ENCODE data around the gene CECR2.
"Not testable (repeated sequence)": the region's sequence is repeated elsewhere in the genome, so short reads cannot be mapped to it uniquely, and the experiment has no call there.

Gene CECR2

DNA sequence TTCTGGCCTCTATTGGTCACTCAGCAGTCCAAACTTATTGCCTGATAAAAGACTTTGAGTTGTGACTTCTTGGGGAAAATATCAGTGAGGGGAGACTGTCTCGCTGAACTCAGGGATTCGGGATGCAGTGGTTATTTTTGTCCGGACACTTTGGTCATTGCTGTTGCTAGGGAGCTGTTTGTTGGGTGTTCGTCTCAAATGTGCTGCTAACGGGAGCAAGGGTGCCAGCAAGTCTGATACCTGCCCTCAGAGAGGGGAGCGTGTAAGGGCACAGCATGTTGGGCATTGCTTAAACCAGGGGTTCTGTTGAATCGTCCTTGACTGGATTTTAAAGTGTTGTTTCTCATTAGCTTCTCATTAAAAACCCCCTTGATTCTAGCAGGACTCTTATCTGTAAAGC lies 144.8 kb downstream of the CECR2 start:
- DNase-seq (ENCODE audit: low spot score), result no peak

DNA sequence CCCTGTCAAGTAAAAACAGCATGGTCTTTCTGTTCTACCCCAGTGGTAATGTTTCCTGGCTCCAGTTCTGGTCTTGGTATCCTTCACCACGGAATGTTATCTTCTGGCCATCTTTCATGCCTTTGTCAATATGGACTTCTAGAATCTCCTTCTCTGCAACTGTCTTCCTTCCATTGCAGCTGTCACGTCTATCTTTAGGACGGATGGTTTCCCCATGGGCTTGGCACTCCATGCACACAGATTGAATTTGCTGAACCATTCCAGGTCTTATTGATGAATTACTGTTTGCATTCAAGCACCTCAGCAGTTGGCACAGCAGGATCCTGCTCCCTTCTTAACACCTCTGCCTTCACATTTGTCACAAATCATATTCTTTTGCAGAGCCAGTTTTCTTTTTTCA lies 149.1 kb downstream of the CECR2 start:
- no peak for DNase-seq (ENCODE audit: low spot score)

DNA sequence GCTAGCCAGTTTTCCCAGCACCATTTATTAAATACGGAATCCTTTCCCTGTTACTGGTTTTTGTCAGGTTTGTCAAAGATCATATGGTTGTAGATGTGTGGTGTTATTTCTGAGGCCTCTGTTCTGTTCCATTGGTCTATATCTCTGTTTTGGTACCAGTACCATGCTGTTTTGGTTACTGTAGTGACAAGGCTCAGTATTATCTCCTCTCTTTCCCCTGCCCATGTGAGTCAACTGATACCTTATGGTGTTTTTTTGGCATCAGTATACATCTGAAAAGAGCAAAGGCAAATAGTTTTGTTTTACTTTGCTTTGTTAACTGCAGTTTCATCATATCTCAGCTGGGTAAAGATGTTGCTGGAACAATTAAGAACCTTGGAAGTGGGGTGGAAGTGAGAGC lies 152.7 kb downstream of the CECR2 start:
- not testable (repeated sequence) for DNase-seq (ENCODE audit: low spot score)

DNA sequence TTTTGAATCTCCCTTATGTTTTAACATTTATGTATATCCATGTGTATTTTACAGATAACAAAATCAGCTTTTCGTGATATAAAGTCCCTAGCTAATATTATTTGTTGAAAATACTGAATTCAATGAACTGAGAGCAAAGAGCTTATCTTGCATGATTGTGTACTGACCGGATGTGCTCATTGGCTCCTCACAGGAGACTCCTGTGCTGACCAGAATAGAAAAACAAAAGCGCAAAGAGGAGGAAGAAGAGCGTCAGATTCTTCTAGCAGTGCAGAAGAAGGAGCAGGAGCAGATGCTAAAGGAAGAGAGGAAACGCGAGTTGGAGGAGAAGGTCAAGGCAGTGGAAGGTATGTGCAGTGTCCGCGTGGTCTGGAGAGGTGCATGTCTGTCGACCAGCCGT lies 154.7 kb downstream of the CECR2 start:
- no peak for DNase-seq (ENCODE audit: low spot score)

DNA sequence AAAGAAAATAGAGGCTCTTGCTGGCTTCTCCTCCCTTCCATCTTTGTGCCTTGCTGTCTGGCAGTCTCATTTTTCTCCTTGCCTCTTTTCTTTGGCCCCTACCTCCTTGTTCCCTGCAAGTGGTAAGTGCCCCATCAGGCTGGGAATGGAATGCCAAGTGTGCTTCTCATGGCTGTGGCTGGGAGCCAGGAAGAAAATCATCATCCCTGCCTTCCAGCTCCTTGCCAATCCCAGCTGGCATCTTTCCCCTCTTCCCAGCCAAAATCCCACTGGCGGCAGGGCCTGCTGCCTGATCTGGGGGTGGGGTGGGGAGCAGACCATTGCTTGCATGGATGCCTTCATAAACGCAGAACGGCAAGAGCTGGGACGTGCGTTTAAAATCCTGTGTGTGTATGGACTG lies 167.0 kb downstream of the CECR2 start:
- DNase-seq (ENCODE audit: low spot score), result no peak

DNA sequence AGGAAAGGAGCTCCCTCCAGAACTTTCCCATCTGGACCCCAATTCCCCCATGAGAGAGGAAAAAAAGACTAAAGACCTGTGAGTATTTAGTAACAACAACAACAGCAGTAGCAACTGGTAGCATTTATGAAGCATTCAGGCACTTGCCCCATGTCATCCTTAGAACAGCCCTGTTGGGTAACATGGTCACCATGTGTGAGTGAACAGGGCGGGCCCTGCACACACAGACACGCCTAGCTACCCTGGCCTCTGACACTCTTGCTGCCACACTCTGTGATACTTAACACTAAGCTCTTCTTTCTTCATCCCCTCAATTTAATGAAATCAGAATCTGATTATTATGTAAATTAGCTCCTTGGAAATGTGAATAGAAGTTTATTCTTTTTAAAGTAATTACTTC lies 167.9 kb downstream of the CECR2 start:
- no peak for DNase-seq (ENCODE audit: low spot score)

DNA sequence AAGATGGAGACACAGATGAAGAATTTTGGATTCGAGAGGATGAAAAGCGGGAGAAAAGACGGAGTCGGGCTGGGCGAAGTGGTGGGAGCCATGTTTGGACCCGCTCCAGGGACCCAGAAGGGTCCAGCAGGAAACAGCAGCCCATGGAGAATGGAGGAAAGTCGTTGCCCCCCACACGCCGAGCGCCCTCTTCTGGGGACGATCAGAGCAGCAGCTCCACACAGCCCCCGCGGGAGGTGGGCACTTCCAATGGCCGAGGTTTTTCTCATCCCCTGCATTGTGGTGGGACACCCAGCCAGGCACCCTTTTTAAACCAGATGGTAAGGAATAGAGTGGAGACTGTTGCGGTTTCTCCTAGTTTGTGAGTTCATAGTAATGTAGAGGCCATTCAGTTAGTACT lies 171.2 kb downstream of the CECR2 start:
- DNase-seq (ENCODE audit: low spot score), result peak; percentile 73

DNA sequence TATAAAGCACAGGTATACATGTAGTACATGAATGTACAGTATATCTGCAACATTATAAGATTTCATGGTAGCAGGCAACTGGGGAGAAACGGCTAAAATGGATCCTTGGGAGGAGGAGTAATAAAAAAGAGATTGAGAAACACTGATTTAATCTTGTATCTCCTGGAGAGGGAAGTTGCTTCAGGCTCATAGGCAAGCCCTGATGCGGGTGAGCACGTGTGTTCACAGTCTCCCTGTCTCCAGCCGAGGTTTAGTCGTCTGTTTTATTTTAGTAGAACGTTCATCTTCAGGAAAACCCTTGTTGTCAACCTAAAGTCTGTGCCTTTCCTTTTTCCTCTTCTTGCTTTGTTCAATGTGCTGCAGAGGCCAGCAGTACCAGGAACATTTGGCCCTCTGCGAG lies 172.2 kb downstream of the CECR2 start:
- no peak for DNase-seq (ENCODE audit: low spot score)

DNA sequence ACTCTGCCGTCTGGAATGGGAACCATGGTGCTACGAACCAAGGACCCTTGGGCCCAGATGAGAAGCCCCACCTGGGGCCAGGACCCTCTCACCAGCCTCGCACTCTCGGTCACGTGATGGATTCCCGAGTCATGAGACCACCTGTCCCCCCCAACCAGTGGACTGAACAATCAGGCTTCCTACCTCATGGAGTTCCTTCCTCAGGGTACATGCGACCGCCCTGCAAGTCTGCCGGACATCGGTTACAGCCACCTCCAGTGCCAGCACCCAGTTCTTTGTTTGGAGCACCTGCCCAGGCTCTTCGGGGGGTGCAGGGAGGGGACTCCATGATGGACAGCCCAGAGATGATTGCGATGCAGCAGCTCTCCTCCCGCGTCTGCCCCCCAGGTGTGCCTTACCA lies 173.2 kb downstream of the CECR2 start:
- DNase-seq (ENCODE audit: low spot score), result no peak

DNA sequence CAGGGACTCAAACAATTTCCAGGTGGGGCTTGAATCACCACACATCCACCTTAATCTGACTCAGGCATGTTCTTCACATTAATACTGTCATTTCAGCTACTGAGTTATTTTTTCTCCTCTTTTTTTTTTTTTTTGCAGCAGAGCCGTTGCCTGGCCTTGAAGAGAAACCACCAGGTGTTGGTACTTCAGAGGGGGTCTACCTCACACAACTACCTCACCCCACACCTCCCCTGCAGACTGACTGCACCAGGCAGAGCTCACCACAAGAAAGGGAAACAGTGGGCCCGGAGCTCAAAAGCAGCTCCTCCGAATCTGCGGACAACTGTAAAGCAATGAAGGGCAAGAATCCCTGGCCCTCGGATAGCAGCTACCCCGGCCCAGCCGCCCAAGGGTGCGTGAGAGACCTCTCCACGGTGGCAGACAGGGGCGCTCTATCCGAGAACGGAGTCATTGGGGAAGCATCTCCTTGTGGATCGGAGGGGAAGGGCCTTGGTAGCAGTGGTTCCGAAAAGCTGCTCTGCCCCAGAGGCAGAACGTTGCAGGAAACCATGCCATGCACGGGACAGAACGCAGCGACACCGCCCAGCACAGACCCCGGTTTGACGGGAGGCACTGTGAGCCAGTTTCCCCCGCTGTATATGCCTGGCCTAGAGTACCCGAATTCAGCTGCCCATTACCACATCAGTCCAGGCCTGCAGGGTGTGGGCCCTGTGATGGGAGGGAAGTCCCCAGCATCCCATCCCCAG lies 178.9 kb downstream of the CECR2 start:
- DNase-seq (ENCODE audit: low spot score), result no peak

DNA sequence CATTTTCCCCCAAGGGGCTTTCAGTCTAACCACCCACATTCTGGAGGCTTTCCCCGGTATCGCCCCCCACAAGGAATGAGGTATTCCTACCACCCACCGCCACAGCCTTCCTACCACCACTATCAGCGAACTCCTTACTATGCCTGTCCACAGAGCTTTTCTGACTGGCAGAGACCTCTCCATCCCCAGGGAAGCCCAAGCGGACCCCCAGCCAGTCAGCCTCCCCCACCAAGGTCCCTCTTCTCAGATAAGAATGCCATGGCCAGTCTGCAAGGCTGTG lies 179.4 kb downstream of the CECR2 start:
- no peak for DNase-seq (ENCODE audit: low spot score)

DNA sequence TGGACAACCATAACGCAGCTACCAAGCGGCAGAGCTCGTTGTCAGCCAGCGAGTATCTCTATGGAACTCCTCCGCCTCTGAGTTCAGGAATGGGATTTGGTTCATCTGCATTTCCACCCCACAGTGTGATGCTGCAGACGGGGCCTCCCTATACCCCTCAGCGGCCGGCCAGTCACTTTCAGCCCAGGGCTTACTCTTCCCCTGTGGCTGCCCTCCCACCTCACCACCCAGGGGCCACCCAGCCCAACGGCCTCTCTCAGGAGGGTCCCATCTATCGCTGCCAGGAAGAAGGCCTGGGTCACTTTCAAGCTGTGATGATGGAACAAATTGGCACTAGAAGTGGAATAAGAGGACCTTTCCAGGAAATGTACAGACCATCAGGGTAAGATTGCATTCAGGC lies 179.9 kb downstream of the CECR2 start:
- no peak for DNase-seq (ENCODE audit: low spot score)

DNA sequence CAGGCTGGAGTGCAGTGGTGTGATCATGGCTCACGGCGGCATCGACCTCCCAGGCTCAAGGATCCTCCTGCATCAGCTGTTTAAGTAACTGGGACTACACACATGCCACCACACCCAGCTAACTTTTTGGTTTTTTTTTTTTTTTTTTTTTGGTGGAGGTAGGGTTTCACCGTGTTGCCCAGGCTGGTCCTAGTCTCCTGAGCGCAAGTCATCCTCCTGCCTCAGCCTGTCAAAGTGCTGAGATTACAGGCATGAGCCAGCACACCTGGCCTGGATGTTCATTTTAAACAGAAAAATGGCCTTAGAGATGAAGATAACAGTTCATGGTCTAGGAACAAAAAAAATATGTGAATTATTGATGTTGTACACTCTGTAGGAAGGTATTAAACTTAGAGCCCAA lies 180.4 kb downstream of the CECR2 start:
- no peak for DNase-seq (ENCODE audit: low spot score)

DNA sequence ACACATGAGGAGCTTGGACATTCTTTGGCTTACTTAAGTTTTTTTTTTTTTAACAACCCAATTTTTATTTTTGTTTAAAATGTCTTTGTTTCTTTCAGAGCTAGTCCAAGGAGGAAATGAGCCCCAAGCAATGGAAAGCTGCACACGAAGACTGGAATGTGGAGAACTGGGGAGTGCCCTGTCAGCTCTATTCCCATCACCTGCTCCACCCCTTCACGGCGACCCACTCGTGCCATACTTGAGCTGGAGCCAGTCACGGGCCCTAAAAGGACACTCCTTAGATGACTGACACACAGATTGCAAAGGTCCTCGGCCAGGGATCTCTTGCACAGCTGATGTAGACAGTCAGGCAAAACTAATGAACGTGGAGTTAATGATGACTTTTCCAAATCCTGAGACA lies 183.5 kb downstream of the CECR2 start:
- no peak for DNase-seq (ENCODE audit: low spot score)

DNA sequence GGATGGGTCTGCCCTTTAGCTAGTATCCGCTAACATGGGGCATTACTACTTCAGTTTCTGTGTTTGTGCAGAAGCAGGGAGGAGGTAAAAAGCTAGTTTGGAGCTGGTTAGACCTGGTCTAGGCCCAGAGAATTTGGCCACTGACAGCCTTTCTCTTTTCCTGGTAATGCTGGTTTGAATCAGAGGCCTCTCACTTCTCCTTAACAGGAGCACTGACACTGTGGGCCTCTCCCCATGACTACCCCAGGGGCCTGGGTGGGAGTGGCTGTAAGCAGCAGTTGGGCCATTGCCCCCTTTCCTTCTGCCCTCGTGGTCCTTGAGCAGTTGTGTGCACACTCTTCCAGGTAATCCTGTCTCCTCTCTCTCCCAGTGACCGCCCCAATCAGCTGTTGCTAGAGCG lies 185.6 kb downstream of the CECR2 start:
- DNase-seq (ENCODE audit: low spot score), result no peak

DNA sequence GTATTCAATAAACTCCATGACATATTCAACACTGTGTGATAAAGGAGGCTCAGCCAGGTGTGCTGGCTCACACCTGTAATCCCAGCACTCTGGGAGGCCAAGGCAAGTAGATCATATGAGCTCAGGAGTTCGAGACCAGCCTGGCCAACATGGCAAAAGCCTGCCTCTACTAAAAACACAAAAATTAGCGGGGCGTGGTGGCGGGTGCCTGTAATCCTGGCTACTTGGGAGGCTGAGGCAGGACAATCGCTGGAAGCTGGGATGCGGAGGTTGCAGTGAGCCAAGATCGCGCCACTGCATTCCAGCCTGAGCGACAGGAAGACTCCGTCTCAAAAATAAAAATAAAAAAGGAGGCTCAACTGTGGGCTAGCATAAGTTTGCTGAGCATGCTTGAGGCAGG lies 189.9 kb downstream of the CECR2 start:
- no peak for DNase-seq (ENCODE audit: low spot score)

DNA sequence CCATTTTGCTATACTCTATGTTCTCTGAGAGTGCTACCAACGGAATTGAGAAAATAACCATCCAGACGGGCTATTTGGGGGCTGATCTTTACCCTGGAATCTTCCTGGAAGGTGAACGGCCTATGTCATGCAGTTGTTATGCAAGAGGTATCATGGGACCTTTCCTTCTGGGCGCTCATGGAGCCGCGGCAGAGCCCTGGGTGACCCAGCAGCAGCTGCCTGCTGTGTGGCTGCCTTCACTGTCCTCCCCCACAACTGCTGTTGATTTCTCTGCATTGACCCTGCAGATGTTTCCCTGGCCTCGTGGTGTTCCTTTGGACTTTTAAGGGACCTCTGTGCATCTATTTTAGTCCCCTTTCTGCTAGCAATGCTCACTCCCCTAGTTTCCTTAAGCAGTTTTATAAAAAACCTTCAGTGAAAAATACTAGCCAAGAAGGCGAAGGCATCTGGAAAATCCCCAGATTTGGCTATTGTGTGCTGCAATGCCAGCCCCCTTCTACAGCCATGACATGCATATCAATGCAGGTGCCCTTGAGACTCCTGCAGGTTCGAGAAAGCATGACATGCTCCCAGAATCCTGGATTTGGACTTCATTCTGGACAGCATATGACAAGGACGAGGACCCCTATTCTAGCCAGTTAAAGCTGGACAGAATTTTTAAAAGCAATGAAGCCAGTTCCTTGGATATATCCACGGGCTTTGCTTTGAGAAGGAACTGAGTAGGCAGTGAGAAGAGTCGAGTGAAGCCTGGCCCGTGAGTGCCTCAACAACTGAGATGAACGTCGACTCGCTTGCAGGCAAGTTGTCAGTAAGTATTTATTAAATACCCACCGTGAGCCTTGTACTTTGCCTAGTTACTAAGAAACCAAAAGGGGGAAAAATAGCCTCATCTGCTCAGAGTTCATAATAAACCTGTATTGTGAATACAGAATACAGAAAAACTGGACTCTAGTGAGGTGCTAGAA lies 193.9 kb downstream of the CECR2 start, which contains the start of gene SLC25A18:
Gene SLC25A18, plus strand, starts transcription at position 593 of the 965 bp plus-strand sequence. CDS start 16,447 bp downstream, outside the sequence.
- DNase-seq (ENCODE audit: low spot score), result peak; percentile 63

DNA sequence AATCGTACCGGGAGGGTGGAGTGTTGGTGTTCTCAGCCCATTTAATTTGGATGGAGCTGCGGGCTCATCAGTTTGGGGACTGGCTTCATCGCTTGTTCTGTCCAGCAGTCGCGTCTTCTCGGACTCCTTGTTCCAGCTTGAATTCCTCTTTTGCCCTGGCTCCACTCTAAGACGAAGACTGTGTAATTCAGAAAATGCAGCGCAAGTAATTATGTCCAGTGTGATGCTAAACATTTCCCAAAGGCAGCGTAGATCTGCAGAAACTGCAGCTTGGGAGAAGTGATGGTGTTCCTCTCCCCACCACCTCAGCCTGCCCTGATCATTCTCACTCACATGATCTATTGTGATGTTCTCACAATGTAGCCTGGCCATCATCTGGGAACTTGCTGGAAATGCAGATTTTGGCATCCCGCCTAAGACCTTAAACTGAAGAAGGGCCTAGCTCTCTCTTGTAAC lies 194.7 kb downstream of the CECR2 start:
- no peak for DNase-seq (ENCODE audit: low spot score)

DNA sequence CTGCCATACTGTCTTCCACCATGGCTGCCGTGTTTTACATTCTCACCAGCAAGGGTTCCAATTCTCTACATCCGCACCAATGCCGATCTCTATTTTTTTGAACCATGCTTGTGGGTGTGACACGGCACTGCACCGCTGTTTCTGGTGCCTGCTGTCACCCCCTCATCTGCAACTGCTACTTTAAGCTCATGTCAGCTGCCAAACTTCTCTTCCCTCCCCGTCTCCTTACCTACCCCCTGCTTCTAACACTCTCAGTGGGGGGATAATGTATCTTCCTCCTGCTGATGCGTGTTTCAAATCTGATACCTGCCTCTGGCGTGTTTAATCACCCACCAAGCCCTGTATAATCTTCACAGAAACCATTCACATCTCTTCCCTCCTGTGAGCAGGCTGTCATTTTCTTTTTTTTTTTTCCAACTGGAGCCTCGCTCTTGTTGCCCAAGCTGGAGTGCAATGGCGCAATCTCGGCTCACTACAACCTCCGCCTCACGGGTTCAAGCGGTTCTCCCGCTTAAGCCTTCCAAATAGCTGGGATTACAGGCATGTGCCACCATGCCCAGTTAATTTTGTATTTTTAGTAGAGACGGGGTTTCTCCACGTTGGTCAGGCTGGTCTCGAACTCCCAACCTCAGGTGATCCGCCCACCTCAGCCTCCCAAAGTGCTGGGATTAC lies 196.9 kb downstream of the CECR2 start:
- not testable (repeated sequence) for DNase-seq (ENCODE audit: low spot score)

DNA sequence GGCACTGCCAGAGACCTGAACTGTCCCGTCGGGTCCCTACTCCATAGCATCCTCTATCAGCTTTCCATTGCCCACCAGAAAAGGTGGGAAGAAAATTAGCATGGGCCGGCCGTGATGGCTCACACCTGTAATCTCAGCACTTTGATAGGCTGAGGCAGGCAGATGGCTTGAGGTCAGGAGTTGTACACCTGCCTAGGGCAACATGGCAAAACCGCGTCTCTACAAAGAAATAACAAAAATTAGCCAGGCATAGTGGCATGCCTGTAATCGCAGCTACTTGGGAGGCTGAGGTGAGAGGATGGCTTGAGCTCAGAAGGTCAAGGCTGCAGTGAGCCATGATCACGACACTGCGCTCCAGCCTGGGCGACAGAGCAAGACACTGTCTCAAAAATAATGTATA lies 197.5 kb downstream of the CECR2 start:
- no peak for DNase-seq (ENCODE audit: low spot score)

DNA sequence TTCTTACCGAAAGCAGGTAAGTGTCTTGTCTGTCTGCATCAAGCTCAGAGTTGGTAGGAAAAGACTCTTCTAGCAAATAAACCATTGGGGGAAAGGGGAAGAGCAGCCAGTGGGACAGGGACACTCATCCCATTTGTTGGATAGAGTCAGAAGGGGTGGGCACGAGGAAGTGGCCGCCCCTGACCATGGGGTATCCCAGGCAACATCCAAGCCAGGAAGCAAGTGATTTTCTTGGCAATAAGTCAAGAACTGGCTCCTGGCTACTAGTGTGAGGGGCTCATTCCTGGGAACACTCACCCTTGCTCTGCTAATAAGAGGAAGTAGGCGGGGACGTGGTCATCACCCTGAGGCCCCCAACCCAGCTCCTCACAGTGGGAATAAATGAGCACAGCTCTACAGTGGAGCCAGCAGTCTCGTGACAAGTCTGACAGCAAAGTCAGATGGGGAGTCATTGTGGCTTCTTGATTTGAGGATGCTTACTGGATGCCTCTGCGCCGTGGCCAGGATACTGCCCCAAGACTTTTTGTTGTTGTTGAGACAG lies 200.8 kb downstream of the CECR2 start:
- no peak for DNase-seq (ENCODE audit: low spot score)

DNA sequence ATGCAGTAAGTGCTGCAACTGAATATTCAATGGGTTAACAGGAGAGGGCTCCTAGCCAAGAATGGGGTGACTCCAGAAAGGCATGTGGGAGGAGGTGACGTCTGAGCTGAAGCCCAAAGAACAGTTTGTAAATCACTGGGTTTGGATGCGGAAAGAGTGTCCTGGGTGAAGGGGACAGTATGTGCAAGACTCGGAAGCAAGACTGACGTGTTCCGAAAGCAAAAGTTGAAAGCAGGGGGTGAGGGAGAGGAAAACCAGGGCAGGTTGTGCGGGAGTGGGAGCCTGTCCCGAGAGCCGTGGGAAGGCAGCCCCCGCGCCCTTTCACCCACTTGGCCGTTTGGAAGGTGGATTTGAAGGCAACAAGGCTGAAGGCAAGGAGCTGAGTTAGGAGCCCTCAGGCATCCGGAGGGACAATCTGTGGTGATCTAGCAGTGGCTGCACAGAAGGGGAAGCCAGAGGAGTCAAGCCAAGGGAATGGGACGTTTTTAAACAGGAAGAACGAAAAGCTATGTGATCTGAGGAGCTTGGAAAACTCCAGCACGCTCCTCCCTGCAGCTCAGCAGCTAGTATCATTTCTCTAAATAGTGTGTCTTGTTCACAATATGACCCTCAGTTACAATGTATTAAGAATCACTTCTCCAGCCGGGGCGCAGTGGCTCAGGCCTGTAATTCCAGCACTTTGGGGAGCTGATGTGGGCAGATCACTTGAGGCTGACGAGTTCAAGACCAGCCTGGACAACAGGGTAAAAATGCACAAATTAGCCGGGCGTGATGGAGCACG lies 201.8 kb downstream of the CECR2 start:
- DNase-seq (ENCODE audit: low spot score), result no peak
